Suprapubic skin (tissue), 4 donors: Measurements from ENCODE around the gene CREB5.

Experiments
- POLR2A ChIP-seq, 2 donors: fragments of 450-650 bp; IDR thresholded peaks; one replicate each; pipeline ENCODE4 v1.6.1; 2017; ENCODE audit warnings: antibody characterized with exemption in 2 of 2, mild to moderate bottlenecking in 2 of 2, moderate library complexity in 2 of 2
- POLR2AphosphoS5 ChIP-seq, 3 donors: sonication (generic); formaldehyde crosslinking; IDR thresholded peaks; one replicate each; pipeline ENCODE4 v1.6.1; 2017; ENCODE audit warnings: antibody characterized with exemption in 3 of 3
- TF ChIP-seq, protein P1 (sequence below), 2 donors: fragments of 200-600 bp in 1 of 2; fragments of 450-650 bp in 1 of 2; sonication (generic) in 1 of 2; IDR thresholded peaks; one replicate each; pipeline ENCODE4 v1.5.1; 2016 to 2019; ENCODE audit warnings: antibody characterized with exemption in 2 of 2, mild to moderate bottlenecking in 1 of 2, moderate library complexity in 1 of 2

DNA sequence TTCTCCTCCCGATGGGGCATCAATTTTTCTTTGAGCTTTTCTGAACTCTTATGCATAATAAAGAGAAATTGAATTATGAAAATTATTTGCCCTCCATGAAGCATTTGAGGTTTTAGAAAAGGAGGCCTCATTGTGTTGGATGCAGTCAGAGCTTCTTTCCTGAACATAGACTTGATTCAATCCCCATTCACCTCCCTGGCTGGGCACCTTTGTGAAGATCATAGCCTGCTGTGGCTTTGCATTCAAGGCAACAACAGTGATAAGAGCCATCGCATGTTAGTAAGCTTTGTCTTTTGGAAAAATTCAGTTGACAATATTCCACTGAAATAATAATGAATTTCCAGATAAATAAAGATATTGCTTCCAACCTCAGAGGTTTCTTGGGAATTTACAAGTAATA is 458.8 kb downstream of the CREB5 start:
- TF ChIP-seq, protein P1, sequence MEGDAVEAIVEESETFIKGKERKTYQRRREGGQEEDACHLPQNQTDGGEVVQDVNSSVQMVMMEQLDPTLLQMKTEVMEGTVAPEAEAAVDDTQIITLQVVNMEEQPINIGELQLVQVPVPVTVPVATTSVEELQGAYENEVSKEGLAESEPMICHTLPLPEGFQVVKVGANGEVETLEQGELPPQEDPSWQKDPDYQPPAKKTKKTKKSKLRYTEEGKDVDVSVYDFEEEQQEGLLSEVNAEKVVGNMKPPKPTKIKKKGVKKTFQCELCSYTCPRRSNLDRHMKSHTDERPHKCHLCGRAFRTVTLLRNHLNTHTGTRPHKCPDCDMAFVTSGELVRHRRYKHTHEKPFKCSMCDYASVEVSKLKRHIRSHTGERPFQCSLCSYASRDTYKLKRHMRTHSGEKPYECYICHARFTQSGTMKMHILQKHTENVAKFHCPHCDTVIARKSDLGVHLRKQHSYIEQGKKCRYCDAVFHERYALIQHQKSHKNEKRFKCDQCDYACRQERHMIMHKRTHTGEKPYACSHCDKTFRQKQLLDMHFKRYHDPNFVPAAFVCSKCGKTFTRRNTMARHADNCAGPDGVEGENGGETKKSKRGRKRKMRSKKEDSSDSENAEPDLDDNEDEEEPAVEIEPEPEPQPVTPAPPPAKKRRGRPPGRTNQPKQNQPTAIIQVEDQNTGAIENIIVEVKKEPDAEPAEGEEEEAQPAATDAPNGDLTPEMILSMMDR (IDR thresholded peaks at IDR 0.05), result no peak
- TF ChIP-seq POLR2A (IDR thresholded peaks at IDR 0.05) (no peak), POLR2AphosphoS5 (IDR thresholded peaks at IDR 0.05) (no peak)
